HG03457 (cell line): ENCODE measurements around the gene KRTAP5-4.
"Not testable (repeated sequence)": the region's sequence is repeated elsewhere in the genome, so short reads cannot be mapped to it uniquely, and the experiment has no call there.

Source experiments
- ATAC-seq: cut with Tn5 transposase; IDR thresholded peaks from one replicate; pipeline ENCODE4 v1.9.1; 2021; ENCODE audit warnings: moderate number of reproducible peaks; ENCODE audit not compliant: unreplicated experiment

Gene KRTAP5-4

GRCh38 chr11:1622086-1622485, at the start of gene KRTAP5-4:
KRTAP5-4 (minus strand) TSS chr11:1622138; CDS start chr11:1622093, 45 bp downstream.
- ATAC-seq, result no peak

DNA sequence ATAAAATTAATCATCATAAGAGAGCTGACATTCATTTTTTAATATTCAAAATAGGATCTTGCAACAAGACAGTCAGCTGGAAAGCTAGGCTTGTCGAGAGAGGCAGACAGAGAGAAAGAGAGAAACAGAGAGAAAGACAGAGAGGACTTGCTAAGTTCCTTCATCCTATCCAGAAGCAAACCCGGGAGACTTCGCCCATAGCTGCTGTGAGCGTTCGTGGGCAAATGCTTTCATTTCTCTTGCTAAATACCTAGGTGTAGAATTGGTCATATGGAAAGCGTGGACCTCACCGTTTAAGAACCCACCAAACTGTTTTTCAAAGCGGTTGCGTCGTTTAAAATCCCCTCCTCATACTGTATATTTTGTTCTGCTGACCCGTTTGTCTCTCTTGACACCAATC, 49.7 kb upstream of the KRTAP5-4 start:
- ATAC-seq, result no peak

DNA sequence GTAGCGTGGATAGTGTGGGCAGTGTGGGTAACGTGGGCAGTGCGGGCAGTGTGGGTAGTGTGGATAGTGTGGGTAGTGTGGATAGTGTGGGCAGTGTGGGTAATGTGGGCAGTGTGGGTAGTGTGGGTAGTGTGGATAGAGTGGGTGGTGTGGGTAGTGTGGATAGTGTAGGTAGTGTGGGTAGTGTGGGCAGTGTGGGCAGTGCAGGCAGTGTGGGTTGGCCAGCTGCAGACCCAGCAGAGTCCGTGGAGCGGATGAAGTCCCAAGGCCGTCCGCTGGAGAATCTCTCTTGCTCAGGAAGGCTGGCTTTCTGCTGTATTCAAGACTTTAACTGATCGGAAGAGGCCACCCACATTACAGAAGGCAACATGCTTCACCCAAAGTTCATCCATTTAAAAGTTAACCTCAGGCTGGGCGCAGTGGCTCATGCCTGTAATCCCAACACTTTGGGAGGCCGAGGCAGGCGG, 49.0 kb upstream of the KRTAP5-4 start:
- ATAC-seq, result no peak

- ATAC-seq, result not testable (repeated sequence)
Measured at GRCh38 chr11:1670457-1670856, 48.5 kb upstream of the KRTAP5-4 start.

GRCh38 chr11:1669546-1670218, 47.7 kb upstream of the KRTAP5-4 start:
- ATAC-seq, result no peak

- ATAC-seq, result no peak
Measured at GRCh38 chr11:1668911-1669473, 47.1 kb upstream of the KRTAP5-4 start.

DNA sequence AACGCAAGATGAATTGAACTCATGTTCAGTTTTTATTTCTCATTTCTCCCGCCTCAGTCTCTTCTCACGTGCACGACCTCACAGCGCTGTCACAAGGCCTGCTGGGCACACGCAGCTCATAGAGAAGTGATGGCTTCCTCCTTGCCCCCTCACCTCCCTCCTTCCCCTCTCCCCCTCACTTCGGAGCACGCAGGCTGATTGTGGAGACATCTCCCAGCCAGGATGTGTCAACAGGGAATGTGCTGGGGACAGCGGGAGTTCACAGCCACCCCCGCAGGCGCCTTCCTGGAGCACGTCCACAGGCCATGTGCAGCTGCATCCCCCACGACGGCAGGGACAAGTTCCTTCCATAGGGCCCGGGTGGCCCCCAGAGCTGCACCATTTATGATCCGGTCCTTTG, 46.0 kb upstream of the KRTAP5-4 start:
- no peak for ATAC-seq

DNA sequence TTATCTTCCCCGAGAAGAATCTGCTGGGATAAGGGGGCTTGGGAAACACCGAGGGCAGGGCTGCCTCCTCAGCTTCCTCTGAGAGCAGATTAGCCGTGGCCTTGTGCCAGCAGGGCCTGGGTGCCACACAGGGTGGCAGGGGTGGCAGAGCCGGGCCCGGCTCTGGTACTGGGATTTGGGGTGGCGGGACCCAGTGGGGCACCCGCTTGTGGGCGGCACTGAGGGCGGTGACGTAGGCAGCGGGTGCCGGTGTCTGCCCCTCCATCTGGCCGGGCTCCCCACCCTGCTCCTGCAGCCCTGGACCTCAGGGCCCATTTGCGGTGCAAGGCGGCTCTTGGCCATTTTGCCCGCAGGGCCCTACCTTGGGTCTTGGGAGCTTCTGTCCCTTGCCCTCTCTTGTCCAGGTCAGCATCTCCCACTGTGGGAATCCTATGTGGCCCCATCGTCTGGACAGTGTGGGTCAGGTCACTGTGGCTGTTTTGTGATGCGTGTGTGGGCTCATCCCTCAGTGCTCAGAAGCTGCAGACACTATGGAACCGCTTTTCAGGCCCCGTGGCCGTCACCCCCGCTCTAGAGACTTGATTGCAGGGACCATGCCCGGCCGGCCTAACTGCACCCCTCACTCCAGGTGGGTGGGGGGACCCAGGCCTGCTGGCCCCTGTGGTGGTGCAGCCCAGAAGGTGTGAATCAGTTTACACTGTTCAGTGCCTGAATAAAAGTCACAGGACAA, 45.3 kb upstream of the KRTAP5-4 start:
- no peak for ATAC-seq

- ATAC-seq, result no peak
Measured at GRCh38 chr11:1665313-1665712, 43.4 kb upstream of the KRTAP5-4 start.

DNA sequence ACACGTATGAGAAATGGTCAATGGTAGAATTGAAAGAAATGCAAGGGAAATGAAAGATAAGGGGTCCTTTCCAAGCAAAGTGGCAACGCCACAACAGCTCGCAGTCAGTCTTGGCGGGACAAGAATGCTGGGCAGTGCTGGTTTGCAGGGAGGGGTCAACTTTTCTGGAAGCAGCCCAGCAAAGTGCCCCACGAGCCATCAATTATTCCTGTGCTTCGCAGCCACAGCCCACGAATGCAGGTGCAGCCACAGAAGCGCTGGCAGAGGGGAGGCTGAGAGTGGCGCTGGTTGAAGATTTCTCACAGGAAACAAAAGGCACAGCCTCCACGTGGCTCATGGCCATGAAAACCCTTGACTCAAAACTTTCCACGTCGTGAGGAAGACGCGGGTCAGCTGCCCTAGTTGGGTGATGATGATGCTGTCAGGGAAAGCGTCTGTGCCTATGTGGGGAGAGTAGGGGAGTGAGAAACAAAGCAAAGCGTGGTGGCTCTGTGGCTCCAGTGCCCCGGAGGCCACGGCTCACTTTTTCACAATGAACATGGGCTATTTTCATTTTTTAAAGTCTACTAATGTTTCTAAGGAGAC, 40.9 kb upstream of the KRTAP5-4 start:
- ATAC-seq, result not testable (repeated sequence)

DNA sequence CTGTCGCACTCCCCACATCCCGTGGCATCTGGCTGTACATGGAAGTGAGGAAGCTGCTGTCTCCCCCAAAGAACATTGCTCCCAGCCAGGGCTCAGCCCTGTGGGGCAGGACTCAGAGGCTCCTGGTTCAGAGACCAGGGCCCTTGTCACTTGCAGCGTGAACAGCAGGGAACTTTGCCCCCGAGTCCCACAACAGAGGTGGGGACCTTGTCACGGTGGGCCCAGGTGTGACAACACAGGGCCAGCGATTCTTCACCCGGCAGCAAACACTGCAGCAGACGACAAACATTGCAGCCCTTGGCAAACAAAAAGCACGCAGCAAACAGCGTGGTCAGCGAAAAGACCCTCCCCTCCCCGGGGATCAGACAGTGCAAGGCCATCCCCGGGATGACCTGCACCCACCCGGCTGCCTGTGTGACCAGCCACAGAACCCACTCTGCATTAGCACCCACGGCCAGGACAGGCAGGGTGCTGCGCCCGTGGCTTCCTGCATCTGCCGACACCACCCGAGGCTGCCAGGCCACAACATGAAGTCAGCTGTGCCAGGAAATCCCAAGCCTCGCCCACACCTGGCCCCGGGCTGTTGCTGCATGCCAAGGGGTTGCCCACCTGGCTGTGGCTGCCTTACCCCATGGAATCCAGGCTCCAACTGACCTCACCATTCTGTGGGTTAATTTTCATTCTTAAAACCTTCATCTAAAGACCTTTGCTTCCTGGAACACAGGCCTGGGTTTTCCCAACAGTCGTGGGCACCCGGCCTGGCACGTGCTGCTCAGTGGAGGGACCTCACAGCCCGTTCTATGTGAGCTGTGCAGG, 39.7 kb upstream of the KRTAP5-4 start:
- not testable (repeated sequence) for ATAC-seq

GRCh38 chr11:1660111-1660867, 38.4 kb upstream of the KRTAP5-4 start:
- no peak for ATAC-seq

GRCh38 chr11:1659506-1659905, 37.6 kb upstream of the KRTAP5-4 start:
- ATAC-seq, result no peak

GRCh38 chr11:1656670-1657069, 34.7 kb upstream of the KRTAP5-4 start:
- no peak for ATAC-seq

DNA sequence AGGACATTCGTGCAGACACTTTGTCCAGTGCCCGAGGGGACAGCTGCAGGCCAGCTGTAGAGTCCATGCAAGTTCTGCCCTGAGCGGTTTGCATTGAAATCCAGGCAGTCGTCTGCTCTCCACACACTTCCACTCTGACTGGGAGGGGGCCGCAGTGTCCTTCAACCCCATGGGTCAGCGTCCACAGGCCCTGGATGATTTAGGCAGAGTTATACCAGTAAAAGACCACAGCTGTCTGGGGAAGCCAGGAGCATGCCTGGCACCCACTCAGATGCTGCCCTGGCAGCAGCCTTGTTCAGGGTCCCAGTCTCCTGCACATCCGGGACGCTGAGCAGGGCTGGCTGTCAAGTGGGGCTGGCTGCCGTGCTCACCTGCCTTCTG, 34.1 kb upstream of the KRTAP5-4 start:
- ATAC-seq, result no peak

DNA sequence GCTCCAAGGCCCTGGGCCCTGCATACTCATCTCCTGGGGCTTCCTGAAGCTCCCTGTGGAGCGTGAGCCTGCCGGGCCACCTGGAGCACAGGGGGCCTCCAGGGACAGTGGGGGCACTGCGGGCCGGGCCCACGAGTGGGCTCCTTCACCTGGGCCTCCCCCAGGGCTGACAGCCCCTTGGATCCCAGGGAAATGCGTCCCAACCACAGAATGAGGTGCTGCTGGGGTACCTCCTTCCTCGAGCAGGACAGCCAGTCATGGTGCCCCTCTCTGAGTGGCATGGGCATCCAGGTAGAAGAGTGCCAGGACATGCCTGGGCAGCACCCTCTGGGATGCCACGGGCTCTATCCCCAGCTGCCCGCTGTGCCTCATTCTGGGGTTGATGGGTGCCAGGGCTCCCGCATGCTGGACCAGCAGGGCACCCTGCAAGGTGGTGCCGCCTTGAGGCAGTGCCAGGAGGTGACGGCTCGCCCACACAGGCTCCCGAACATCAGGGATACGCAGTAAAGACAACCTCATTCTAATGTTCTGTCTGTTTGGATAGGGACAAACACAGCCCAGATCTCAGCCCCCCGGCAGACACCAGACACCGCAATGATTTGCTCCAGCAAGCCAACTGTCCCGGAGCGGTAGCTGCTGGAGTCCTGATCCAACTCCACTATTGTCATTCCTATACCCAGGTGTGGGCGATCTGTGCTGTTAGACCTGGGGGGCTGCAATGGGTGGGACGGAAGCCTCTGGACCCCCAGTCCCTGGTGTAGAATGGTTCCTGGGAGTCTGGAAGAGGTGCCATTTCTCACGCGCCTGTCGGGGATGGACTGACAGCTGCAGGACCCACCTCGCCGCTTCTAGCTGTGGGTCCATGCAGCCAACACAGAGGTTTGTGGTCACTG, 33.5 kb upstream of the KRTAP5-4 start:
- ATAC-seq, result no peak

GRCh38 chr11:1654388-1655167, 32.6 kb upstream of the KRTAP5-4 start:
- no peak for ATAC-seq
